Urinary bladder (tissue), 4 donors: ENCODE results near the gene PSAP. TPM values are rescaled to one million over a fixed set of nuclear protein-coding genes. Genes with fewer than 3 reads are reported as not detected.

Experiments used
- DNase-seq: peaks from one replicate; pipeline ENCODE4 v3.0.0-alpha.2; 2015; ENCODE audit errors: extremely low spot score
- H3K27ac ChIP-seq: one replicate; pipeline ENCODE4 v1.5.1; 2013; ENCODE audit warnings: low read depth, mild to moderate bottlenecking, moderate library complexity
- H3K36me3 ChIP-seq: one replicate; pipeline ENCODE4 v1.6.1; 2013; ENCODE audit warnings: mild to moderate bottlenecking, moderate library complexity; ENCODE audit not compliant: insufficient read depth
- H3K4me1 ChIP-seq: one replicate; pipeline ENCODE4 v1.6.1; 2013; ENCODE audit warnings: mild to moderate bottlenecking, moderate library complexity; ENCODE audit not compliant: insufficient read depth
- H3K4me3 ChIP-seq: one replicate; pipeline ENCODE4 v1.5.1; 2013; ENCODE audit warnings: low read depth, low read length
- WGBS: extraction: QIAGEN DNeasy Blood & Tissue Kit; methylation state at CpG from one replicate; pipeline ENCODE4 v1.1.7; 2013; 5-methylcytosine and 5-hydroxymethylcytosine counted together
- polyA plus RNA-seq: library from polyadenylated mRNA; stranded (reverse); fragments of 200-250 nt; gene quantifications from one replicate; pipeline ENCODE4 v1.2.3, GENCODE V29; 2013
- total RNA-seq: library from RNA; depleted of rRNA; stranded (reverse); fragments of >200 nt; gene quantifications from one replicate; pipeline ENCODE4 v1.2.3, GENCODE V29; 2014
- donor health status: healthy with polysubstance abuse.
- donor health status: healthy.

Gene PSAP
- total and polyA plus RNA-seq, 2 donors: 424 to 964 TPM

DNA sequence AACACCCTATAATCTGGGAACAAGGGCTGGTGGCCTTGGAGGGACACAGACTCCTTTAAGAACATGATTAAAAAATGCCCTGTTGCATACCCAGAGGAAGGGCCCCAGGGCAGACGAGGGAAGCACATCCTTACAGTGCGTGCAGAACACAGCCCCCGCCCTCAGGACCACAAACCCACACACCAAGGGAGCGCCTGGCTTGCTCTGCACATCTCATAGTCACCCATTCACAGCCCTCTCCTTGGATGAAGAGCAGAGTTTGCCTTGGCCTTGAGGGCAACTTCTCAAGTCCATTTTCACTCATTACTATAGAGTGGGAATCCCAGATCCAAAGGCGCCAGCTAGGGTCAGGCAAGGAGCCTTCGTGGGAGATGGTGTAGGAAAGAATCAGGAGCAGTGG is 71.4 kb downstream of the PSAP start:
- DNase-seq: no peak
- Histone ChIP-seq H3K4me3 (no peak overlapping the region), H3K27ac (no peak overlapping the region), H3K36me3 (no peaks in the 10 kb centered on the region), H3K4me1 (no peaks in the 10 kb centered on the region)
- WGBS: 92% methylated on average over 6 of the region's 6 CpGs

GRCh38 chr10:71778071-71778825 is 72.8 kb downstream of the PSAP start:
- Histone ChIP-seq H3K36me3 (no peaks in the 10 kb centered on the region), H3K4me3 (no peak overlapping the region), H3K4me1 (no peaks in the 10 kb centered on the region), H3K27ac (no peak overlapping the region)
- no peak for DNase-seq
- WGBS: 96% methylated on average over 11 of the region's 11 CpGs

GRCh38 chr10:71777213-71777985 is 73.7 kb downstream of the PSAP start:
- H3K4me3 ChIP-seq: no peak overlapping the region
- H3K27ac ChIP-seq: no peak overlapping the region
- 96% methylated on average over 17 of the region's 17 CpGs for WGBS
- DNase-seq: no peak
- no peaks in the 10 kb centered on the region for H3K36me3 ChIP-seq
- H3K4me1 ChIP-seq: no peaks in the 10 kb centered on the region

DNA sequence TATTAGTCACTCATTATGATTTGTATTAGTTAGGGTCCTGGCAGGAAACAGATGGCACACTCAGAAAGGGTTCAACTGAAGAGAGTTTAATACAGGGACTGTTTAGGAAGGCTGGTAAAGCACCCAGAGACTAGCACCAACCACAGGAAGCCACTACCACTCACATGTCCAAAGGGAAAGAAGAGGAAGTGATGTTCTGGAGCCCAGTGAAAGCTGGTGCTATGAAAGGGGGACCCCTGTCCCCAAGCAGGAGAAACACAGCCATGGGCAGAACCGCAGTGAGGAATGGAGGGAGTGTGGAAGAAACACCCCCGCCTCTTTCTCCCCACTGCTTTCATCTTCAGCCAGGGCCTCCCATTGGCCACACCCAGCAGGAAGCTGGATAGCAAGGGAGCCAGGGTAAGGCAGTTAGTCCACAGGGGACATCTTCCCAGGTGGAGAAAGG is 74.5 kb downstream of the PSAP start:
- Histone ChIP-seq H3K4me1 (no peaks in the 10 kb centered on the region), H3K4me3 (no peak overlapping the region), H3K27ac (no peak overlapping the region), H3K36me3 (no peaks in the 10 kb centered on the region)
- DNase-seq: no peak
- WGBS: 70% methylated on average over 2 of the region's 2 CpGs

- H3K4me3 ChIP-seq: no peak overlapping the region
- H3K36me3 ChIP-seq: no peaks in the 10 kb centered on the region
- H3K4me1 ChIP-seq: no peaks in the 10 kb centered on the region
- 82% methylated on average over 3 of the region's 3 CpGs for WGBS
- DNase-seq: no peak
- H3K27ac ChIP-seq: no peak overlapping the region
Observed at GRCh38 chr10:71774916-71775702, 75.9 kb downstream of the PSAP start.

- Histone ChIP-seq H3K36me3 (no peaks in the 10 kb centered on the region), H3K27ac (peak within 1 kb of the TSS; percentile 96), H3K4me1 (no peaks in the 10 kb centered on the region), H3K4me3 (peak within 1 kb of the TSS; percentile 78)
- peak; percentile 59 for DNase-seq
- under 1% methylated on average over 55 of the region's 55 CpGs for WGBS
Observed at GRCh38 chr10:71773221-71773971, 77.7 kb downstream of the PSAP start, which contains the start of gene VSIR. TSS of gene VSIR (minus strand) at chr10:71773520. CDS start at chr10:71773439, 81 bp downstream.

- WGBS: 33% methylated on average over 4 of the region's 4 CpGs
- H3K27ac ChIP-seq: peak overlapping the region; percentile 96
- no peak for DNase-seq
- no peaks in the 10 kb centered on the region for H3K4me1 ChIP-seq
- H3K36me3 ChIP-seq: no peaks in the 10 kb centered on the region
- H3K4me3 ChIP-seq: peak overlapping the region; percentile 78
Observed at GRCh38 chr10:71772832-71773220, 78.2 kb downstream of the PSAP start.

DNA sequence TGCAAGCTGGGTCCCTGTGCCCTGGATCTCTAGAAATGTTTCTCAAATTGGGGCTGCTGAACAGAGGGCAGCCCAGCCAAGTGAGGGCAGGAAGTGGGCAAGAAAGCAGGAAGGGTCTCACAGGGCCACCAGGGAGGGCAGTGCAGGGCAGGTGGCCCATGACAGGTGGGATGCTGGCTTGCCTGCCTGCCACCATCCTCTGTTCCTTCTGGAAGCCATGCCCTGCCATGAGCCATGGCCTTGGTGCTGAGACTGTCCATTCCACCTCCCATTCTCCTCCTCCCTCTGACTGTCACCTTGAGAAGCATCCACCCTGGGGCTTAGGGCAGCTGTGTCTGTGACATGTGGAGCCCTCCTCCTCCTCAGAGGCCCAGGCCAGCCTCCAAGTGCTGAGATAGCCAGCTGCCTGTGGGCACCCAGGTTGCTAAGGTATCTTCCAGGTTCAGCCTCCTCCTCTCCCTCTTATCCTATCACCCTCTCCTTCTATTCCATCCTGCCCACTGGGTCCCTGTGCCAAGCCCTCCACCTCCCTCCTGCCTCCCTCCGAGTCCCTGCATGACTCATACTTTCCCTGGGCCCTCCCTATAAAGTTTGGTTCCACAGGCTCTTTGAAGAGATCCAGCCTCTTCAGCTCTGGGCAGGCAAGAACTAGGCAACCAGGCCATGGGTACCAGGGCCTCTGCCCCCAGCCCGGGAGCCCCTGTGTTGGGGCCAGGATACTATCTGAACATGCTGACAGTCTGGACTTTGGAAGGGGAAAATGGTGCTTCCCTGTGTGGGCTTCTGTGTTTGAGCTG is 79.0 kb downstream of the PSAP start:
- Histone ChIP-seq H3K4me1 (no peaks in the 10 kb centered on the region), H3K36me3 (no peaks in the 10 kb centered on the region), H3K4me3 (peak overlapping the region; percentile 78), H3K27ac (peak overlapping the region; percentile 96)
- 4% methylated on average over 2 of the region's 2 CpGs for WGBS
- DNase-seq: no peak

GRCh38 chr10:71771204-71771603 is 79.8 kb downstream of the PSAP start:
- H3K27ac ChIP-seq: peak overlapping the region; percentile 12
- WGBS: 59% methylated on average over 2 of the region's 2 CpGs
- H3K36me3 ChIP-seq: no peaks in the 10 kb centered on the region
- H3K4me3 ChIP-seq: peak overlapping the region; percentile 78
- no peaks in the 10 kb centered on the region for H3K4me1 ChIP-seq
- no peak for DNase-seq

DNA sequence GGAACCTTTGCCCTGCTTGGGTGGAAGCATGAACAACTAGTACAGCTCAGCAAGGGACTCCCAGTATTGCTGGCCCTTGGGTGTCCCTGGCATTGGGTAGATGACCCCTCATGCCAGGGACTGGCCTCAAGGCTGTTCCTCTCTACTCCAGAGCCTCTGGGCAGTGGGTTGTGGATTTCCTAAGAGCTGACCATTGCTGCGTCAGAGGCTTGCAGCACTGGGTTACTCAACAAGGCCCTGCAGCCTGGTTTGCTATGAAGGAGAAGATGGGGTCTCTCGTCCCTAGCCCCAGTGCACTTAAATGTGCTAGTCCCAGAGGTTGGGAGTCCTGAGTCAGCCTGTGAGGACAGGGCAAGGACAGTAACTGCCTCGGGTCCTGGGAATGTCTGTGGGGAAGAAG is 80.3 kb downstream of the PSAP start:
- Histone ChIP-seq H3K4me1 (no peaks in the 10 kb centered on the region), H3K36me3 (no peaks in the 10 kb centered on the region), H3K27ac (peak overlapping the region; percentile 51), H3K4me3 (no peak overlapping the region)
- DNase-seq: no peak
- 84% methylated on average over 3 of the region's 3 CpGs for WGBS

DNA sequence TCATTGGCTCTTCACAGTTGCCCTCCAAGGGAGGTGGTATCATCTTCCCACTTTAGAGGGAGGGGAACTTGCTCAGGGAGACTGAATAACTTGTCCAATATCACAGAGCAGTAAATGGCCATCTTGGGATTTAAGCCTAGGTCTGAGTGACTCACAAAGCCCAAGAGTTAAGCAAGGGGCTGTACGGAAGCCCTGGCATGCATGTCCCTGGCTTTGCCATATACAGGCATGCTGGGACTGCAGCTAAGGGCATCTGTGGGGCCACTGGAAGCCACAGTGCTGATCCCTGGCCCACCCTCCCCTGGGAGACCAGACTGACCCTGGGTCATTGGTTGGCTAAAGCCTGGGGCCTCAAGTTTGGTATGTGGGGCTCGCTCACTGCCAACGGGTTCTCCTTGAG is 80.8 kb downstream of the PSAP start:
- no peaks in the 10 kb centered on the region for H3K36me3 ChIP-seq
- no peaks in the 10 kb centered on the region for H3K4me1 ChIP-seq
- no peak overlapping the region for H3K4me3 ChIP-seq
- peak overlapping the region; percentile 51 for H3K27ac ChIP-seq
- 84% methylated on average over 3 of the region's 3 CpGs for WGBS
- DNase-seq: no peak

DNA sequence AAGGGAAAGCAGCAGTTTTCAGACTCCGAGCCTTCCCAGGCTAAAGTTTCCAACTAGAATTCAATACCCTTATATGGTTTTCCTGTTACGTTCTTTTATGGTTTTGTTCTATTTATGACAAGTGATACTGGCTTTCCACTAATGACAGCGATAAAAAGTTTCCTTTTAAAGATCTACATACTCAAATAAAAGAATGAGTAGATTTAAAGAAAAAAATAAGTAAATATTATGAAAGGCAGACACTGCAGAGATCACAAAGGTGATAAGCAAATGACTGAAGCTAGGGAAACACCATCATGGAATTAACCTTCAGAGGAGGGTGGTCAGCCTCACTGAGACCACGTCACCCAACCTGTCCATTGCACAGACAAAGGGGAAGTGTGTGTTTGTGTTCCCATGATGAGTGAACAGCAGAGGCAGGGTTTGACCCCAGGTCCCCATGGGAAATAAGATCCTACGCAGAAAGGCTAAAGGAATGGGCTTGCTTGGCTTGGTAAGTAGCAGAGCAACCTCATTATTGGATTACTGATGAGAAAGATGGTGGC is 81.7 kb downstream of the PSAP start:
- Histone ChIP-seq H3K36me3 (no peaks in the 10 kb centered on the region), H3K27ac (peak overlapping the region; percentile 57), H3K4me3 (no peak overlapping the region), H3K4me1 (no peaks in the 10 kb centered on the region)
- DNase-seq: peak; percentile 29
- WGBS: 18% methylated on average over 5 of the region's 5 CpGs
